Cardiac muscle cell (in vitro differentiated cells and primary cell): ENCODE data around the gene NEU3. TPM values are rescaled to one million over a fixed set of nuclear protein-coding genes. Genes with fewer than 3 reads are reported as not detected.

Experiments
- DNase-seq, 2 donors: peaks; one replicate each; pipeline versions ENCODE4 v3.0.0 to v3.0.0-alpha.2; 2010 to 2017; ENCODE audit warnings: low read depth in 1 of 2, low spot score in 1 of 2
- H3K27ac ChIP-seq: fragments of 200-600 bp; sonication (generic); 2 replicates; pipeline ENCODE4 v1.5.1; 2016
- H3K27me3 ChIP-seq: fragments of 200-600 bp; sonication (generic); 2 replicates; pipeline ENCODE4 v1.6.0; 2016; ENCODE audit warnings: control low read depth
- H3K36me3 ChIP-seq: fragments of 200-600 bp; sonication (generic); 2 replicates; pipeline ENCODE4 v1.5.1; 2016; ENCODE audit warnings: control low read depth
- H3K4me1 ChIP-seq: fragments of 200-600 bp; sonication (generic); 2 replicates; pipeline ENCODE4 v1.8.1; 2017; ENCODE audit warnings: low read depth, mild to moderate bottlenecking, mixed run types
- H3K4me3 ChIP-seq: fragments of 200-600 bp; sonication (generic); 2 replicates; pipeline ENCODE4 v1.5.1; 2016; ENCODE audit warnings: mild to moderate bottlenecking
- H3K9me3 ChIP-seq: fragments of 200-600 bp; sonication (generic); 2 replicates; pipeline ENCODE4 v1.5.1; 2017; ENCODE audit warnings: low read depth, mild to moderate bottlenecking, control low read depth
- CTCF ChIP-seq: IDR thresholded peaks from 2 replicates; pipeline ENCODE4 v1.5.1; 2012; ENCODE audit warnings: low read depth, mild to moderate bottlenecking, low read length
- polyA plus RNA-seq: library from polyadenylated mRNA; unstranded; fragments of >200 nt; fragmentation: Nextera tagmentation; extraction: Ambion mirVana; gene quantifications from 2 replicates; pipeline ENCODE4 v1.2.1, GENCODE V29; 2016
- total RNA-seq: library from RNA; depleted of rRNA; stranded (reverse); fragments of >200 nt; gene quantifications from 2 replicates; pipeline ENCODE4 v1.2.3, GENCODE V29; 2016

NEU3 gene
- total and polyA plus RNA-seq, 2 experiments from 2014 or later: 4.4 to 14.3 TPM

- no peaks in the 10 kb centered on the region for H3K9me3 ChIP-seq
- no peaks in the 10 kb centered on the region for H3K36me3 ChIP-seq
- peak overlapping the region; percentile 76 for H3K27ac ChIP-seq
- H3K27me3 ChIP-seq: no peaks in the 10 kb centered on the region
- DNase-seq: peak in 1 of 2 donors; percentile 4
- TF ChIP-seq CTCF: no peak
- H3K4me1 ChIP-seq: peaks cover 24% of the 10 kb centered on the region
- H3K4me3 ChIP-seq: peak overlapping the region; percentile 87
Measured at GRCh38 chr11:74949753-74950137, 39.0 kb upstream of the NEU3 start.

GRCh38 chr11:74950374-74950969 is 38.3 kb upstream of the NEU3 start:
- Histone ChIP-seq H3K4me3 (peak overlapping the region; percentile 87), H3K27ac (peak overlapping the region; percentile 5), H3K4me1 (peaks cover 24% of the 10 kb centered on the region), H3K27me3 (no peaks in the 10 kb centered on the region), H3K9me3 (no peaks in the 10 kb centered on the region), H3K36me3 (no peaks in the 10 kb centered on the region)
- no peak for DNase-seq
- no peak for TF ChIP-seq CTCF

GRCh38 chr11:74951226-74951625 is 37.5 kb upstream of the NEU3 start:
- Histone ChIP-seq H3K9me3 (no peaks in the 10 kb centered on the region), H3K4me3 (no peak overlapping the region), H3K36me3 (no peaks in the 10 kb centered on the region), H3K4me1 (peaks cover 24% of the 10 kb centered on the region), H3K27me3 (no peaks in the 10 kb centered on the region), H3K27ac (no peak overlapping the region)
- no peak for DNase-seq
- no peak for TF ChIP-seq CTCF

GRCh38 chr11:74952752-74953151 is 36.0 kb upstream of the NEU3 start:
- Histone ChIP-seq H3K27me3 (no peaks in the 10 kb centered on the region), H3K4me1 (peaks cover 24% of the 10 kb centered on the region), H3K4me3 (no peak overlapping the region), H3K9me3 (no peaks in the 10 kb centered on the region), H3K36me3 (no peaks in the 10 kb centered on the region), H3K27ac (peak overlapping the region; percentile 65)
- peak in 1 of 2 donors; percentile 2 for DNase-seq
- no peak for TF ChIP-seq CTCF

- Histone ChIP-seq H3K9me3 (no peaks in the 10 kb centered on the region), H3K36me3 (no peaks in the 10 kb centered on the region), H3K27me3 (no peaks in the 10 kb centered on the region), H3K4me3 (no peak overlapping the region), H3K27ac (no peak overlapping the region), H3K4me1 (peaks cover 24% of the 10 kb centered on the region)
- TF ChIP-seq CTCF: no peak
- no peak for DNase-seq
Measured at GRCh38 chr11:74953451-74953850, 35.3 kb upstream of the NEU3 start.

- Histone ChIP-seq H3K36me3 (no peaks in the 10 kb centered on the region), H3K4me1 (peaks cover 24% of the 10 kb centered on the region), H3K9me3 (no peaks in the 10 kb centered on the region), H3K4me3 (no peak overlapping the region), H3K27ac (no peak overlapping the region), H3K27me3 (no peaks in the 10 kb centered on the region)
- DNase-seq: no peak
- no peak for TF ChIP-seq CTCF
Measured at GRCh38 chr11:74954199-74954598, 34.5 kb upstream of the NEU3 start.
